PC-3 (cell line): ENCODE measurements around the gene CXCL10. TPM values are rescaled to one million over a fixed set of nuclear protein-coding genes. Genes with fewer than 3 reads are reported as not detected.
"Not testable (repeated sequence)": the region's sequence is repeated elsewhere in the genome, so short reads cannot be mapped to it uniquely, and the experiment has no call there.

Experiments
- ATAC-seq: fragments of 200-7000 bp; cut with Tn5 transposase; 2 replicates; pipeline ENCODE4 v1.9.1; 2020; ENCODE audit warnings: mild to moderate bottlenecking, moderate library complexity
- BruUV-seq: library from RNA; stranded (reverse); fragments of 400-500 nt; replicated peaks from 2 replicates; lab custom pipeline; 2021; lab: Mats Ljungman, UMichigan
- CTCF ChIA-PET: fragments of 300-600 bp; sonication (Branson Sonifier 250); formaldehyde crosslinking; loops from one replicate; lab custom pipeline; 2022; ENCODE audit warnings: antibody characterized with exemption; lab: Charles Lee
- POLR2A ChIA-PET: fragments of 300-600 bp; sonication (Branson Sonifier 250); formaldehyde crosslinking; loops from one replicate; lab custom pipeline; 2022; ENCODE audit warnings: antibody characterized with exemption; ENCODE audit not compliant: unreplicated experiment; lab: Charles Lee
- DNase-seq: peaks from one replicate; pipeline ENCODE4 v3.0.0-alpha.2; 2015
- H2AFZ ChIP-seq: fragments of 300-600 bp; sonication (generic); 2 replicates; pipeline ENCODE4 v1.6.0; 2016; ENCODE audit warnings: antibody characterized with exemption, low read length
- H3F3A ChIP-seq: fragments of 300-600 bp; sonication (generic); one replicate; pipeline ENCODE4 v1.6.0; 2017; ENCODE audit warnings: antibody characterized with exemption, low read length, control low read depth, mild to moderate bottlenecking; ENCODE audit not compliant: unreplicated experiment
- H3K27ac ChIP-seq: fragments of 300-600 bp; sonication (generic); 2 replicates; pipeline ENCODE4 v1.5.1; 2016; ENCODE audit warnings: mild to moderate bottlenecking, low read length
- H3K27me3 ChIP-seq: fragments of 300-600 bp; sonication (generic); 2 replicates; pipeline ENCODE4 v1.6.1; 2016; ENCODE audit warnings: low read length, mixed read lengths
- H3K36me3 ChIP-seq: fragments of 300-600 bp; sonication (generic); 2 replicates; pipeline ENCODE4 v1.6.1; 2016; ENCODE audit warnings: low read depth, mixed run types, low read length, mixed read lengths
- H3K4me1 ChIP-seq: fragments of 300-600 bp; sonication (generic); 2 replicates; pipeline ENCODE4 v1.5.1; 2016; ENCODE audit warnings: low read length; ENCODE audit not compliant: insufficient read depth
- H3K4me2 ChIP-seq: fragments of 300-600 bp; sonication (generic); 2 replicates; pipeline ENCODE4 v1.6.0; 2016; ENCODE audit warnings: low read length
- H3K4me3 ChIP-seq: fragments of 300-600 bp; sonication (generic); 2 replicates; pipeline ENCODE4 v1.5.1; 2016; ENCODE audit warnings: mild to moderate bottlenecking, low read length, mixed read lengths
- H3K79me2 ChIP-seq: fragments of 300-600 bp; sonication (generic); 2 replicates; pipeline ENCODE4 v1.6.1; 2017; ENCODE audit warnings: low read length, mixed read lengths
- H3K9ac ChIP-seq: fragments of 300-600 bp; sonication (generic); 2 replicates; pipeline ENCODE4 v1.6.0; 2016; ENCODE audit warnings: mild to moderate bottlenecking, low read length
- H3K9me2 ChIP-seq: fragments of 300-600 bp; sonication (generic); replicated peaks from 2 replicates; pipeline ENCODE4 v1.6.1; 2016; ENCODE audit warnings: mixed run types, low read length, mixed read lengths
- H3K9me3 ChIP-seq: fragments of 300-600 bp; sonication (generic); 2 replicates; pipeline ENCODE4 v1.6.1; 2016; ENCODE audit warnings: low read length, mixed read lengths
- H4K20me1 ChIP-seq: fragments of 300-600 bp; sonication (generic); 2 replicates; pipeline ENCODE4 v1.6.1; 2016; ENCODE audit warnings: low read length, mixed read lengths
- EZH2 ChIP-seq: fragments of 300-600 bp; sonication (generic); IDR thresholded peaks from one replicate; pipeline ENCODE4 v1.6.1; 2017; ENCODE audit warnings: antibody characterized with exemption, mild to moderate bottlenecking, low read length; ENCODE audit not compliant: unreplicated experiment
- EZH2phosphoT487 ChIP-seq: fragments of 300-600 bp; sonication (generic); IDR thresholded peaks from 2 replicates; pipeline ENCODE4 v1.6.1; 2018; ENCODE audit warnings: mild to moderate bottlenecking, antibody characterized with exemption, low read length, borderline replicate concordance
- intact Hi-C: fragments of 100-400 bp; cut with micrococcal nuclease; formaldehyde crosslinking; loops from 2 replicates; pipeline ENCODE4 v1.9.0; 2023
- total RNA-seq: library from RNA; depleted of rRNA; stranded (reverse); fragments of >200 nt; gene quantifications from 2 replicates; pipeline ENCODE4 v1.2.3, GENCODE V29; 2014
- TF ChIP-seq, protein P1 (sequence below): fragments of 300-600 bp; sonication (generic); conservative IDR thresholded peaks from 2 replicates; pipeline ENCODE4 v1.5.1; 2017; ENCODE audit warnings: antibody characterized with exemption, low read depth, mild to moderate bottlenecking, low read length

Gene CXCL10
- total RNA-seq, 1 experiment from 2014 or later = not detected

DNA sequence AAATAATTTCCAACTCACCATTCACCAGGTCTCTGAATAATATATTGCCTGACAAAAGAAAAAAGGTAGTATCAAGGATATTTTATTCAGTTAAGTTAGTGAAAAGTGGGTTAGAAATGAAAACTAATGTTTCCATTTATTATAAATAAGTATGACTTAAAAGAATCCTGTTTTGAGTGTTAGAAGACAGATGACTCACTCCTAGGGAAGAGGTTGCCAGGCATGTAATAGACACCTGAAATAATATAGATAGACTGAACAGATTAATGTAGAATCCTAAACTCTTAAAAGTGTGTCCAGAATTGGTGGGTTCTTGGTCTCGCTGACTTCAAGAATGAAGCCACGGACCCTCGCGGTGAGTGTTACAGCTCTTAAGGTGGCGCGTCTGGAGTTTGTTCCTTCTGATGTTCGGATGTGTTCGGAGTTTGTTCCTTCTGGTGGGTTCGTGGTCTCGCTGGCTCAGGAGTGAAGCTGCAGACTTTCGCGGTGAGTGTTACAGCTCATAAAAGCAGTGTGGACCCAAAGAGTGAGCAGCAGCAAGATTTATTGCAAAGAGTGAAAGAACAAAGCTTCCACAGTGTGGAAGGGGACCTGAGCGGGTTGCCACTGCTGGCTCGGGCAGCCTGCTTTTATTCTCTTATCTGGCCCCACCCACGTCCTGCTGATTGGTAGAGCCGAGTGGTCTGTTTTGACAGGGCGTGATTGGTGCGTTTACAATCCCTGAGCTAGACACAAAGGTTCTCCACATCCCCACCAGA, 19.1 kb upstream of the CXCL10 start:
- H4K20me1 ChIP-seq, H3K9me2 ChIP-seq, H2AFZ ChIP-seq, H3K36me3 ChIP-seq, H3K27ac ChIP-seq, CTCF ChIA-PET, H3K79me2 ChIP-seq, H3K27me3 ChIP-seq, H3K4me2 ChIP-seq, H3K4me3 ChIP-seq, H3K9ac ChIP-seq, intact Hi-C loops, H3F3A ChIP-seq, H3K4me1 ChIP-seq, BruUV-seq, H3K9me3 ChIP-seq, POLR2A ChIA-PET: not testable (repeated sequence)
- DNase-seq (peak; percentile 39), ATAC-seq (peak; percentile 55; the same call in 1 of the 2 replicates)

DNA sequence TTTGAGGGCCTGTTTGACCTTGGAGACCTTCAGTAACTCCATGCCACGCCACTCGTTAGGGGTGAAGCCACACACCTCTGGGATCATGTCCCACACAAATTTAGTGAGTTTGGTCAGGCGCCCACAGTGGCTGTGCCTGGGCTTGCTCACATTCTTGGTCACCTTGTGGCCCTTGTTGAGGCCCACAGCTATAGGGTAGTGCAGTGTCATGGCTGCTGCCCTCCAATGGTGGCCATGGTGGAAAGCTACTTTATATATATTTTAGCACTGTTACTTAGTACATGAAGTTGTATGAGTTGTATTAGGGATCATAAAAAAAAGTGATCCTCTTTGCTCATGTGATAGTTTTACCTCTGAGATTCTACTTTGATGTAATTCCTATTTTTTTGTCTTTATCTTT, 13.6 kb upstream of the CXCL10 start:
- Histone ChIP-seq H3F3A (no peaks in the 10 kb centered on the region), H3K4me3 (no peak overlapping the region), H3K27ac (no peak overlapping the region), H3K4me1 (no peaks in the 10 kb centered on the region), H2AFZ (no peak overlapping the region), H3K4me2 (no peak overlapping the region), H4K20me1 (no peaks in the 10 kb centered on the region), H3K9me2 (no peaks in the 10 kb centered on the region), H3K36me3 (no peaks in the 10 kb centered on the region), H3K9ac (no peak overlapping the region), H3K9me3 (no peaks in the 10 kb centered on the region), H3K27me3 (no peaks in the 10 kb centered on the region), H3K79me2 (no peaks in the 10 kb centered on the region)
- TF ChIP-seq EZH2 = no peak
- no peak for TF ChIP-seq EZH2phosphoT487
- TF ChIP-seq, protein P1, sequence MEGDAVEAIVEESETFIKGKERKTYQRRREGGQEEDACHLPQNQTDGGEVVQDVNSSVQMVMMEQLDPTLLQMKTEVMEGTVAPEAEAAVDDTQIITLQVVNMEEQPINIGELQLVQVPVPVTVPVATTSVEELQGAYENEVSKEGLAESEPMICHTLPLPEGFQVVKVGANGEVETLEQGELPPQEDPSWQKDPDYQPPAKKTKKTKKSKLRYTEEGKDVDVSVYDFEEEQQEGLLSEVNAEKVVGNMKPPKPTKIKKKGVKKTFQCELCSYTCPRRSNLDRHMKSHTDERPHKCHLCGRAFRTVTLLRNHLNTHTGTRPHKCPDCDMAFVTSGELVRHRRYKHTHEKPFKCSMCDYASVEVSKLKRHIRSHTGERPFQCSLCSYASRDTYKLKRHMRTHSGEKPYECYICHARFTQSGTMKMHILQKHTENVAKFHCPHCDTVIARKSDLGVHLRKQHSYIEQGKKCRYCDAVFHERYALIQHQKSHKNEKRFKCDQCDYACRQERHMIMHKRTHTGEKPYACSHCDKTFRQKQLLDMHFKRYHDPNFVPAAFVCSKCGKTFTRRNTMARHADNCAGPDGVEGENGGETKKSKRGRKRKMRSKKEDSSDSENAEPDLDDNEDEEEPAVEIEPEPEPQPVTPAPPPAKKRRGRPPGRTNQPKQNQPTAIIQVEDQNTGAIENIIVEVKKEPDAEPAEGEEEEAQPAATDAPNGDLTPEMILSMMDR = no peak
- intact Hi-C loops = no loop called here
- ChIA-PET POLR2A (no interaction called here), CTCF (no interaction called here)
- ATAC-seq = no peak
- no peak for DNase-seq
- no TSS peak for BruUV-seq

DNA sequence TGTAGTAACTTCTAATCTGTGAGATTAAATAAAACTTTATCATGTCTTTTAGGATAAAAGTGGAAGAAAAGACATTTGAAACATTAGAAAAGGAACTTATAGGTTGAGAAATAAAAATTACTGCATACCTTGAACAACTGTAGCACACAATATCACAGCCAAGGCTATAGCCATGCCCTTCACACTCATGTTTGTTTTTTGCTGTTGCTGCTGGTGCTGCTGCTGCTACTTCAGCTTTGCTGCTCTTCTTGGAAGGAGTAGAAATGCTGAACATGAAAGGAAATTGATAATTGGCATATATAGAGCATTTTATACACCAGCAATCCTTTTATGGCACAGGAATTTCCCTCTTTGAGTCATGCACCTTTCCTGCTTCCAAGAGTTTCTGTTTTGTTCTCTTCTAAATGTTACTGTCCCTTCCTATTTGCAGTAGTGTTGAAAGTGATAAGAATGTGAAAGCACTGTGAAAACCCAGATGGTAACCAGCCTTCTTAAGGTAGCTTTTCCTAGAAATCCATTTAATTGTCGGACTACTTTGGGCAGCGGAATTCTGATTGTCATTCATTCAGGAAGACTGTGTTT, 12.6 kb upstream of the CXCL10 start, which contains the start of gene CXCL11:
TSS of gene CXCL11 (minus strand) at position 272 of the 582 bp plus-strand sequence. CDS start at position 189, 83 bp downstream.
- no TSS peak for BruUV-seq

More for the DNA sequence above, 12.6 kb upstream of the CXCL10 start, which contains the start of gene CXCL11:
- Histone ChIP-seq H3K4me1 (no peaks in the 10 kb centered on the region), H3K79me2 (no peaks in the 10 kb centered on the region), H3K9me2 (no peaks in the 10 kb centered on the region), H3K36me3 (no peaks in the 10 kb centered on the region), H3K9ac (no peak within 1 kb of the TSS), H3K27ac (no peak within 1 kb of the TSS), H3K4me3 (no peak within 1 kb of the TSS), H3K27me3 (no peaks in the 10 kb centered on the region), H2AFZ (no peak within 1 kb of the TSS), H3K9me3 (no peaks in the 10 kb centered on the region), H4K20me1 (no peaks in the 10 kb centered on the region), H3K4me2 (no peak within 1 kb of the TSS), H3F3A (no peaks in the 10 kb centered on the region)
- POLR2A ChIA-PET = no interaction called here
- CTCF ChIA-PET = no interaction called here
- DNase-seq = no peak
- intact Hi-C loops = no loop called here
- ATAC-seq = no peak
- no peak for TF ChIP-seq EZH2phosphoT487
- no peak for TF ChIP-seq EZH2
- TF ChIP-seq, protein P1 = no peak
